ENCODE measurements around the gene ATG2B. TPM values are rescaled to one million over a fixed set of nuclear protein-coding genes. Genes with fewer than 3 reads are reported as not detected.
A peak's percentile ranks its signal among the peaks of the same experiment; 100 is the strongest.

ATG2B gene
- total and polyA plus RNA-seq, 2 experiments from 2014 or later, result 3.3 to 20.4 TPM

DNA sequence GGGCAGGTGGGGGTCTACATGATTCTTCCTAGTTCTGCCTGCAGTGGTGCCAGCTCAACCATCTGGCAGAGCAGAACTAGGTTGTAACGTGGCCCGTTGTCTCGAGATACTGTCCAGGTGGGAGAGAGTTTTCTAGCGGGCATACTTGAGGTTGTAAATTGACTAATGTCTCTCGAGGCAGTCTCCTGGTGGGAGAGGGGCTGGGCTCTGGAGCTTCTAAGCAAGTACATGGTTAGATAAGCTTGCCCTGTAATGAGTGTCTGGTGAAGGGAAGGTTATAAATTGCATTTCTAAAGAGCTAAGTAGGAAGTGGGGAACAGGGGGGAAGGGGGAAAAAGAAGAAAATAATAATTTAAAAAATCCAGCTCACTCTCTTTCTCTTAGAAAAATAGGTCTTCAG lies 89.0 kb downstream of the ATG2B start:
- Histone ChIP-seq H2AFZ (no peak overlapping the region), H4K20me1 (ENCODE audit: insufficient read depth, poor library complexity, severe bottlenecking) (no peaks in the 10 kb centered on the region), H3K9me3 (ENCODE audit: low read depth) (no peaks in the 10 kb centered on the region), H3K27me3 (no peaks in the 10 kb centered on the region), H3K9me2 (replicated peaks; ENCODE audit: insufficient read depth) (no peaks in the 10 kb centered on the region), H3K27ac (peak overlapping the region; percentile 14), H3K4me2 (no peak overlapping the region), H3K4me3 (no peak overlapping the region), H3K4me1 (ENCODE audit: insufficient read depth) (peaks cover 16% of the 10 kb centered on the region), H3K36me3 (replicated peaks; ENCODE audit: insufficient read depth, low read depth) (no peaks in the 10 kb centered on the region), H3K79me2 (no peaks in the 10 kb centered on the region)
- no peak for DNase-seq (ENCODE audit: low spot score)
- TF ChIP-seq, protein P1, sequence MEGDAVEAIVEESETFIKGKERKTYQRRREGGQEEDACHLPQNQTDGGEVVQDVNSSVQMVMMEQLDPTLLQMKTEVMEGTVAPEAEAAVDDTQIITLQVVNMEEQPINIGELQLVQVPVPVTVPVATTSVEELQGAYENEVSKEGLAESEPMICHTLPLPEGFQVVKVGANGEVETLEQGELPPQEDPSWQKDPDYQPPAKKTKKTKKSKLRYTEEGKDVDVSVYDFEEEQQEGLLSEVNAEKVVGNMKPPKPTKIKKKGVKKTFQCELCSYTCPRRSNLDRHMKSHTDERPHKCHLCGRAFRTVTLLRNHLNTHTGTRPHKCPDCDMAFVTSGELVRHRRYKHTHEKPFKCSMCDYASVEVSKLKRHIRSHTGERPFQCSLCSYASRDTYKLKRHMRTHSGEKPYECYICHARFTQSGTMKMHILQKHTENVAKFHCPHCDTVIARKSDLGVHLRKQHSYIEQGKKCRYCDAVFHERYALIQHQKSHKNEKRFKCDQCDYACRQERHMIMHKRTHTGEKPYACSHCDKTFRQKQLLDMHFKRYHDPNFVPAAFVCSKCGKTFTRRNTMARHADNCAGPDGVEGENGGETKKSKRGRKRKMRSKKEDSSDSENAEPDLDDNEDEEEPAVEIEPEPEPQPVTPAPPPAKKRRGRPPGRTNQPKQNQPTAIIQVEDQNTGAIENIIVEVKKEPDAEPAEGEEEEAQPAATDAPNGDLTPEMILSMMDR (IDR thresholded peaks at IDR 0.05; ENCODE audit: poor library complexity), result no peak
- no peak for TF ChIP-seq EZH2phosphoT487 (IDR thresholded peaks at IDR 0.05; ENCODE audit: low read depth, severe bottlenecking, unreplicated experiment)
- TF ChIP-seq EZH2 (IDR thresholded peaks at IDR 0.05; ENCODE audit: borderline replicate concordance), result no peak
- 55% methylated on average over 5 of the region's 5 CpGs for WGBS (ENCODE audit: low lambda C conversion rate, missing lambda C conversion rate)

DNA sequence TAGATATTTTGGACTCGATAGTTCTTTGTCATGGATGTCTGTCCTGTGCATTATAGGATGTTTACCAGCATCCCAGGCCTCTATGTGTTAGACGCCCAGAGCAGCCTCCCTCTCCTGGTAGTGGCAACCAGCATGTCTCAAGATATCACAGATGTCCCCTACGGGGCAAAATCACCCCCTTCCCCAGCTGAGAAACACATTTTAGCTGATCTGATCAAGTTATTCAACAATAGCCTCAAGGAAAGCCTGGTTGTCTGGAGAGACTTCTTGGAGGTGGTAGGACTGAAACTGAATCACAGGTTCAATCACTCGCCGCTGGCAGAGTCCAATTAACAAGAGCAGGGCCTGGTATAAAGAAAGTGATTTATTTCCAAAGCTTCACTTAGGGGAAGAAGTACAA lies 89.5 kb downstream of the ATG2B start:
- Histone ChIP-seq H2AFZ (no peak overlapping the region), H3K4me2 (no peak overlapping the region), H3K4me1 (ENCODE audit: insufficient read depth) (peaks cover 19% of the 10 kb centered on the region), H3K27me3 (no peaks in the 10 kb centered on the region), H3K79me2 (no peaks in the 10 kb centered on the region), H3K9me3 (ENCODE audit: low read depth) (no peaks in the 10 kb centered on the region), H3K4me3 (no peak overlapping the region), H3K36me3 (replicated peaks; ENCODE audit: insufficient read depth, low read depth) (no peaks in the 10 kb centered on the region), H3K27ac (peak overlapping the region; percentile 14), H3K9me2 (replicated peaks; ENCODE audit: insufficient read depth) (no peaks in the 10 kb centered on the region), H4K20me1 (ENCODE audit: insufficient read depth, poor library complexity, severe bottlenecking) (no peaks in the 10 kb centered on the region)
- WGBS (ENCODE audit: low lambda C conversion rate, missing lambda C conversion rate), result 84% methylated on average over 5 of the region's 5 CpGs
- TF ChIP-seq EZH2phosphoT487 (IDR thresholded peaks at IDR 0.05; ENCODE audit: low read depth, severe bottlenecking, unreplicated experiment), result no peak
- no peak for TF ChIP-seq EZH2 (IDR thresholded peaks at IDR 0.05; ENCODE audit: borderline replicate concordance)
- TF ChIP-seq, protein P1 (IDR thresholded peaks at IDR 0.05; ENCODE audit: poor library complexity), result no peak
- DNase-seq (ENCODE audit: low spot score), result no peak

DNA sequence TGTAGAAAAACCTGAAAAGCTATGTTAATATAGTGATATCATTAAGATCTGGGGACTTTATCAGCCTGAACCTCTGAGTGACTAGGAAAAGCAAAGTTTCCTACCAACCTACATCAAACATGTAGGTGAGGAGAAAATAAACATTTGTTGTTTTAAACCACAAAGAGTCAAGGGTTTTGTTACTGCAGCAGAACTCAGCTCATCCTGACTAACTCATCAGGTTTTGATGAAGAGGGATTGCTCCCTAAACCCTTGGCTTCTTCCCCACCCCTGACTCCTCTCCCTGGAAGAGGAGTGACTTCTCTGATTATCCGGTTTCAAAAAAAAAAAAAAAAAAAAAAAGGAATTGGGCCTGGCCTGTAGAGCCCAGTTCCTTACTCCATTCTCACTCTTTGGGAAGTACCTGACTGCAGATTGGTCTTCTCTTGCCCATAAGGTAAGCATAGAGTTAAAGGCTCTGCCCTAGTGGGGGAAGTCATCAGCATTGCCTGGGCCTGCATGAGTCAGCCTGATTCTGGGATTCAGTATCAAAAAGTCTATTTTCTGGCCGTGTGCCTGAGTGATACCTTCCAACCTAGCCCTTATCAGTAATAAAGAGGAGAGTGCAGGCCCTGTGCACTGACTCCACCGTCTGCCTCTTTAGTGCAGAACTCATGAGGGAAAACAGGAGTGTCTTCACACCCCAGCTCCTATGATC lies 90.2 kb downstream of the ATG2B start:
- Histone ChIP-seq H3K4me3 (no peak overlapping the region), H4K20me1 (ENCODE audit: insufficient read depth, poor library complexity, severe bottlenecking) (no peaks in the 10 kb centered on the region), H3K79me2 (no peaks in the 10 kb centered on the region), H3K27me3 (no peaks in the 10 kb centered on the region), H3K9me3 (ENCODE audit: low read depth) (no peaks in the 10 kb centered on the region), H3K36me3 (replicated peaks; ENCODE audit: insufficient read depth, low read depth) (no peaks in the 10 kb centered on the region), H2AFZ (no peak overlapping the region), H3K9me2 (replicated peaks; ENCODE audit: insufficient read depth) (no peaks in the 10 kb centered on the region), H3K27ac (peak overlapping the region; percentile 14), H3K4me1 (ENCODE audit: insufficient read depth) (peaks cover 26% of the 10 kb centered on the region), H3K4me2 (no peak overlapping the region)
- DNase-seq (ENCODE audit: low spot score), result no peak
- 31% methylated on average over 3 of the region's 3 CpGs for WGBS (ENCODE audit: low lambda C conversion rate, missing lambda C conversion rate)
- TF ChIP-seq, protein P1 (IDR thresholded peaks at IDR 0.05; ENCODE audit: poor library complexity), result no peak
- TF ChIP-seq EZH2 (IDR thresholded peaks at IDR 0.05; ENCODE audit: borderline replicate concordance), result no peak
- no peak for TF ChIP-seq EZH2phosphoT487 (IDR thresholded peaks at IDR 0.05; ENCODE audit: low read depth, severe bottlenecking, unreplicated experiment)

Data from hepatocyte (in vitro differentiated cells).